HL-60/S4 (cell line): ENCODE measurements around the gene TEX44.
"Not testable (repeated sequence)": the region's sequence is repeated elsewhere in the genome, so short reads cannot be mapped to it uniquely, and the experiment has no call there.

Source experiments
- in situ Hi-C: fragments of 300-500 bp; cut with MboI; formaldehyde crosslinking; loops from 2 replicates; pipeline ENCODE4 v1.14.3; 2022; ENCODE audit warnings: low sequenced_read_pairs

TEX44 gene

DNA sequence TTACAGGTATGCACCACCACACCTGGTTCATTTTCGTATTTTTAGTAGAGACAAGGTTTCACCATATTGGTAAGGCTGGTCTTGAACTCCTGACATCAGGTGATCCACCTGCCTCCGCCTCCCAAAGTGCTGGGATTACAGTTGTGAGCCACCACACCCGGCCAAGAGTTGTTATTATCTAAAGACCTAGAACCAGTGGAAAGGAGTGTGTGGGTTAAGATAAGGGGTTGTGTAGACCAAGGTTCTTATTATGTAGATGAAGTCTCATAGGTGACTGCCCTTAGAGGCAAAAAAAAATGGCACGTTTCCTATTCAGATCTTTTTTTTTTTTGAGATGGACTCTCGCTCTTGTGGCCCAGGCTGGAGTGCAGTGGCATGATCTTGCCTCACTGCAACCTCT is 21.7 kb upstream of the TEX44 start:
- in situ Hi-C loops, result not testable (repeated sequence)

- in situ Hi-C loops, result no loop called here
Measured at GRCh38 chr2:231571661-231572191, 20.9 kb upstream of the TEX44 start.

DNA sequence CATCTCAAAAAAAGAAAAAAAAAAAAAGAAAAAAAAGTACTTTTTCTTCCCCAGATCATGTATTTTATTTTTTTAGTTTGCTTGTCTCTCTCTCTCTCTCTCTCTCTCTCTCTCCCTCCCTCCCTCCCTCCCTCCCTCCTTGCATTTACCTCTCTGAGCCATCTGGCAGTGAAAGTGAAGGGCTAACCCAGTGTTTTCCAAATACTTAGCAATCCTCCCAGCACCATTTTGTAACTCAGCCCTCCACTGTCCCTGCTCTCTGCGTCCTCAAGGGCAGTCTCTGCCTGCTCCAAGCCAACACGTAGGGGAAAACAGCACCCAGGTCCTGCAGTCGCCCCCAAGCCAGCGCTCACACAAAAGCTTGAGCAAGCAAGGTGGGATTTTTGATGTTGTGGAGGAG is 19.6 kb upstream of the TEX44 start:
- in situ Hi-C loops, result no loop called here

- in situ Hi-C loops, result no loop called here
Measured at GRCh38 chr2:231573698-231574421, 18.8 kb upstream of the TEX44 start.

DNA sequence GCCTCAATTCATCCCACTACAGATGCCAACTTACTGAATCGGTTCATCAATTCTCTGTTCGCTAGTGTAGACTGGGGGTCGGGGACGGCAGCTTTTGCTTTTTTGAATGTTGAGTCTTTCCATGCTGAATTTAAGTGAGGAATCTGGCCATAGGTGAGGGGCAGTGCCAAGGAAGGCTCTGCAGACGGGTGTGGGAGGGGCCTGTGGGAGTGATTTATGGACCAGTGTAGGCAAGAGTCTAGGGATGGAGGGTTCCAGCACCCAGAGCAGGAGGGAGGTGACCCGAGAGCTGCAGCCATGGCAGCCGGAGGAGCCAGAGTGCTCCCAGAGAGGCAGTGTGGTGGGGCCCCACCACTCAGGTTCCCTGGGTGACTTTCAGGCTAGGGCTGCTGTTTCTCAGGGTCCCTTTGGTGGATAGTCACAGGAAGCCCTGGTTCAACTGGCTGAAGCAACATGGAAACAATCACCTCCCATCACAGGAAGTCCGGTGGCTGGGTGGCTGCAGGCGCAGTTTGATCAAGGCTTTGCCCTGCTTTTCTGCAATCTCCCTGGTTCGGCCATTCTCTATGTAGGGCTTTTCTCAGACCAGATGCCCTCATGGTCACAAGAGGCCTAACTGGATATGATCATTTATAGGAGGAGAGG is 16.9 kb upstream of the TEX44 start:
- in situ Hi-C loops, result no loop called here

DNA sequence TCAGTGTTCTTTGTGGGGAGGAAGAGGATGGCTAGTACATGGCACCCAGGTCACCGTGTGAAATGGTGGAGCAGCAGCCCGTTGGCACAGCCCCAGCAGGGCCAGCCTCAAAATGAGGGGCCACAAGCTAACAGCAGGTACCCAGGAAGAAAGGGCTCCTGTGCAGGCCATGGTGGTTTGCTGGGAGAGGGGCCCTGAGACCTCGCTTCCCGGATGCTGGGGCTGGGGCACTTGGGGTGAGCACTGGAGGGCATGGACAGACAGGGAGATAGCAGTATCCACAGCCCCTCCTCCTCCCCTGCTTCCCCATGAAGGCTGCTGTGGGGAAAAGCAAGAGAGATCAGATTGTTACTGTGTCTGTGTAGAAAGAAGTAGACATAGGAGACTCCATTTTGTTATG is 16.2 kb upstream of the TEX44 start:
- in situ Hi-C loops, result no loop called here

DNA sequence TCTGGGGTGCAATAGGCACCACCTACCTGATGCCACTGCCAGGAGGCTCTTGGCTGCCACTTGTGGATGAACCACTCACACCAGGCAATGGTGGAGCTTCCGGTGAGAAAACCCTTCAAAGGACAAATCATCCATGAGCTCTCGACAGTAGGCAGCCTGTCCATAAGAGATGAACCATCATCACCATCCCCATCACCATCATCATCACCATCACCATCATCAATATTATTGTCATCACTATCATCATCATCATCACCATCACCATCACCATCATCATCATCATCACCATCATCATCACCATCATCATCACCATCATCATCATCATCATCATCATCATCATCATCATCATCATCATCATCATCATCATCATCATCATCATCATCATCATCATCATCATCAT is 14.0 kb upstream of the TEX44 start:
- in situ Hi-C loops, result not testable (repeated sequence)

- in situ Hi-C loops, result no loop called here
Measured at GRCh38 chr2:231579560-231579959, 13.1 kb upstream of the TEX44 start.

- in situ Hi-C loops, result no loop called here
Measured at GRCh38 chr2:231581328-231581727, 11.3 kb upstream of the TEX44 start.

- in situ Hi-C loops, result no loop called here
Measured at GRCh38 chr2:231583982-231584381, 8.7 kb upstream of the TEX44 start.

- in situ Hi-C loops, result not testable (repeated sequence)
Measured at GRCh38 chr2:231587744-231588143, 4.9 kb upstream of the TEX44 start.

GRCh38 chr2:231589656-231590055 is 3.0 kb upstream of the TEX44 start:
- in situ Hi-C loops, result no loop called here

GRCh38 chr2:231590614-231591013 is 2.0 kb upstream of the TEX44 start:
- in situ Hi-C loops, result no loop called here

DNA sequence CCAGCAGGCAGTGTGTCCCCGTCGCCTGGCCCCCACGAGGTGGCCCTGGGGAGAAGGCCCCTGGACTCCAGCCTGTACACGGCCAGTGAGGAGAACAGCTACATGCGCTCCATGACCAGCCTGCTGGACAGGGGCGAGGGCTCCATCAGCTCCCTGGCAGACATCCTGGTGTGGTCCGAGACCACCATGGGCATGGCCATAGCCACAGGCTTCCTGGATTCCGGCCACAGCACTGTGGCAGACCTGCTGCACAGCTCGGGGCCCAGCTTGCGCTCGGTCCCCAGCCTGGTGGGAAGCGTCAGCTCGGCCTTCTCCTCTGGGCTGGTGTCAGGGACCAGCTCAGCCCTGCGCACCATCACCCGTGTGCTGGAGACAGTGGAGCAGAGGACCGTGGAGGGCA is 1.0 kb downstream of the TEX44 start:
- in situ Hi-C loops, result no loop called here

- in situ Hi-C loops, result no loop called here
Measured at GRCh38 chr2:231597014-231597611, 4.4 kb downstream of the TEX44 start.

DNA sequence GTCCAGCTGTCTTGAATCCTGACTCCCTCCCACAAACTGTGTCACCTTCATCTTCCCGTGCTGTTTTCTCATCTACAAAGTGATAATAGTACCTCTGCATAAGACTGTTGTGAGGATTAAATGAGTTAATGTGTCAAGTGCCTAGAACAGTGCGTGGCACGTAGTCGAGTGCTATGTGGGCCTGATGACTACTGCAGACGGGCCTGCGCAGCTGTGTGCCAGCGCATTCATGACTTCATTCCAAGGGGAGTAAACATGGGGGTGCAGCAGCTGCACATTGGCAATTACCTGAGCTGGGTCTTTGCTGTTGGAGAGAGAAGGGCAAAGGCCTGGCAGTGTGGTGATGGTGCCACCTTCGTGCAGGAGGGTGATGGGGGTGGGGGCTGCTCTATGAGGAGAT is 5.0 kb downstream of the TEX44 start:
- in situ Hi-C loops, result no loop called here

DNA sequence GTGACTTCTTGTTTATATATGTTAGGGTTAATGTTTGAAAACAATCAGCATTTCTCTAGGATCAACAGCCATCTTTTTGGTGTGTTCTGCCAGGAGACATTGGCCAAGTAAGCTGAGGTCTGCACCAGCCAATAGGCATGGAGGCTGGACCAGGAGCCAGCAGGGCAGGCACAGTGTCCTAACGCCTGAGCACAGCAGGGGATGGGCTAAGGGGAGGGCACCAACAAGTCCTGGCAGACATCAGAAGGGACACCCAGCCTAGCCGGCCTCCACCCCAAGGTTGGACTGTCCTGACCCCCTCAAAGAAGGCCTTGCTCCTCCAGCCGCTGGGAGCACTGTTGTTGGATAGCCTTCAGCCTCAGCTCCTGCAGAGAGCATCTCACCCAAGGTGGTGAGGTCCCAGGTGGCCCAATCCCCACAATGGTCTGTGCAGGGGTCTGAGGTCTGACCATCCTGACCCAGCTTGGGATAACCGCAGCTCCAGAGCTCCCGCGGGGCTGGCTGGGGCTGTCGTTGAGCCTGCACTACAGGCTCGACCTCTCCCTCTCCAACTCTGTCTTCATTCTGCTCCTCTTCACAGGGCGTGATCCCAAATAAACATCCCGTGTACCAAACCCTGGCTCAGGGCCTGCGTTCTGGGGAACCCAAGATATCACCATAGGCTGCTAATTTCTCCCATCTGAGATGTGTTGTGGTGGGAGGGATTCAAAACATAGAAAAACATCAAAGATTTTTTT is 8.1 kb downstream of the TEX44 start:
- in situ Hi-C loops, result no loop called here

- in situ Hi-C loops, result no loop called here
Measured at GRCh38 chr2:231601356-231602229, 8.9 kb downstream of the TEX44 start.

GRCh38 chr2:231602859-231603467 is 10.3 kb downstream of the TEX44 start:
- in situ Hi-C loops, result no loop called here

DNA sequence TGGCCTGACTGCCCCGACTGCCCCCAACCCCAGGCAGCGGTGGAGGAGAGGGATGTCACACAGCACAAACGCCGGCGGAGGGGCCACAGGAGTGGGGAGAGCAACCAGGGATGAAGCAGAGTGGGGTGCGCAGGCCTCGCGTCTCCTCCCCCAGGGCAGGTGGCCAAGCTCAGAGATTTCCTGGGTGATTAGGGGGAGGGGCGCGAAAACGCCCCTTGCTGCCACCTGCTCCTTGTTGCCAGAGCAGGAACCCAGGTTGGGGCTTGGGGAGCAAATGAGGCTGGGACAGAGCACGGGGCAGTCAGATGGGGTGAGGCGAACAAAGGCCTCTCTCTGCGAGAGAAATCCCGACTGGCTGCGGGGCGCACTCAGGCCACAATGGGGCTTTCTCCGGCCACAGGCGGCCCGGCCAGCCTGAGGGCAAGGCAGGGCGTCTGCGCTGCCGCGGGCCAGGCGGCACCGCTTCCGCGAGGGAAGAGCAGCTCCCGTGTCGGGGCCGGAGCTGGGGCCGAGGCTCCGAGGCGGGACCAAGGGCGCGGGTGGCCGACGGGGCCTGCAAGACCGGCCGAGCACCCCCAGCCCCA is 11.5 kb downstream of the TEX44 start:
- in situ Hi-C loops, result no loop called here
